Activated CD8-positive, alpha-beta memory T cell treated with anti-CD3 and anti-CD28 coated beads for 24 hours (primary cell): ENCODE data around the gene FSIP1.

Experiments
- DNase-seq: peaks from one replicate; pipeline ENCODE4 v3.0.0-alpha.2; 2020

The FSIP1 gene

GRCh38 chr15:39613271-39613670 is 169.4 kb downstream of the FSIP1 start:
- no peak for DNase-seq

- DNase-seq, result no peak
Observed at GRCh38 chr15:39610665-39611064, 172.0 kb downstream of the FSIP1 start.

DNA sequence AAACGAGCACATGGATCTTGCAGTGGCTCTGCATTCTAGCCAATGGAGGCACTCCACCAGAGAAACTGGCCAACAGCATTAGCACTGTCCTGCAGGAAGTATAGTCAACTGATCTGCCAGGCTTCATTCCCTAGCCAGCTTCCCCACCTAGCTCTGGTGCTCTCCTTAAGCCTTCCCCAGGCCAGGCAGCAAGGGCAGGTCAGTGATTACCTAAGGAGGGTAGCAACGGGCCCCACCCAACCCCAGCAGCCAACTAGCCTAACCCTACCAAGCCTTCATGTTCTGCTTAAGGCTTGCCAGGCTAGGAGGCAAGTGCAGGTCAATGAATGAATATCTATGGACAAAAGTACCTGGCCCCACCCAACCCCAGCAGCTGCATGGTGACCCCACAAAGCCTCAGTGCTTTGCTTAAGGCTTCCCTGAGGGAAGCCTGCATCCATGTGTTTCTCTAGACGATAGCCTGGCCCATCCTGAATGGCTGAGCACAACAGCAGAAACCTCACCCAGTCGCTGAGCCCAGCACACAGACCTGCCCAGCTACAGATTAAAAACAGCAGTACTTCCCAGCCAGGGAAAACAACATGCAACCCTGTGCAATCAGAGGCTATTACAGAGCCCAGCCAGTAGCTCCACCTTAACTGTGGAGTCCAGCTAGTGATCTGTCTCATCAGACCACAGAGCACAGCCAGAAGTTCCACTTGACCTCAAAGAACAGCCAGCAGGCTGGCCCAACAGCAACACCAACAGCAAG is 173.3 kb downstream of the FSIP1 start:
- DNase-seq, result no peak

- no peak for DNase-seq
Observed at GRCh38 chr15:39608185-39609139, 174.2 kb downstream of the FSIP1 start.

GRCh38 chr15:39605146-39605545 is 177.5 kb downstream of the FSIP1 start:
- DNase-seq, result no peak

DNA sequence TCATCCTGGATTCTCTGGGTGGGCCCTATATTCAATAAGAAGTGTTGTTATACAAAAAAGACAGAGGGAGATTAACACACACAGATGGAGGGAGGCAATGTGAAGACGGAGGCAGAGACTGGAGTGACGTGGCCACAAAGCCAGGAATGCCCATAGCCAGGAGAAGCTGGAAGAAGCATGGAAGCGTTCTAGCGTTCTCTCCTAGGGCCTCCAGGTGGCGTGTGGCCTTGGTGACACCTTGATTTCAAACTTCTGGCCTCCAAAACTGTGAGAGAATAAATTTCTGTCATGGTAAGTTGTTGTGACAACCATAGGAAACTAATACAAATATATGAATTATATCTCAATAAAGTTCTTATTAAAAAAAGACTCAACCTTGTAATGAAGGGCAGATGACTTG is 180.5 kb downstream of the FSIP1 start:
- no peak for DNase-seq

DNA sequence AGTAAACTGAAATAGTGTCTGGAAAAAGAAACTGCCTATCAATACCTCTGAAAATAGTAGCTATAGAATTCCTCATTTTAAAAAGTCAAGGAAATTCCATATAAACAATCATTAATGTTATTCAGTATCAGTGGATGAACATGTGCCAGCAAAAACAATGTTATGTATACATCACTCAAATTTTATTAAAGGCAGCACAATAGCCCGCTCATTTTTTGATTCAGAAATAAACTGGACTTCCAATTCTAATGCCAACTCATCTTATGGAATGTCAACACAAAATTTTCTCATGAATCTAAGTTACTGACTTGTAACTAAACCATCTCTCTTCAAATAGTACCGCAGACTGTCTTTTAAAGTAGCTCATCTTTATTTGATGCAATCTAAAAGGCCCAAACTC is 182.8 kb downstream of the FSIP1 start:
- no peak for DNase-seq

GRCh38 chr15:39598958-39599845 is 183.4 kb downstream of the FSIP1 start:
- no peak for DNase-seq

DNA sequence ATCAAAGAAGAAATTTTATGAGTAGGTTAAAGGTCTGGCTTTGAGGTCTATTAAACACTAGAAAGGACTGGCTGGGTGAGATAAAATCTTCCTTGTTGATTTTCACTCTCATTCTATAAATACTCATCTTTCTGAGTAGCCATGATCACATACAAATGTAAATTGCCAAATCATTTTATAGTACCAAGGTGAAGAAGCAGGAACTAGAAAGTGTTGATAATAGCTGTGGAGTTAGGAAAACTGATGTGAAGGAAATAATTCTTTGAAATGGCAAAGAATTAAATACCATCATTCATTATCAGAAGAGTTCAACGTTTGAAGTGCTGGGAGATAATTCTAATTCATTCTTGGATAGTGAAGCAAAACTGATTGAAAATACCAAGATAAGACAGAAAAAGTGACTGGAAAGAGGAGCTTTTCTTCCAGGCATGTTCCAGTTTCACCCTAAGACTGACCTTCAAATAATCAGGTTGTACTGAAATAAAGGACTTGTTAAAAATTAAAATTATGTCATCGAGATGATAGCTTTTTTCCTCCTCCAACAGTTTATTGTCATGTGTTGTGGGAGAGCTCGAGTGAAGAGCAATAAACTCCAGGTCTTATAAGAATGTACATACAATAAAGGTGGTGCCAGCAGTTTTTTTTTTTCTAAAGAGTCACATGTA is 184.3 kb downstream of the FSIP1 start:
- no peak for DNase-seq

DNA sequence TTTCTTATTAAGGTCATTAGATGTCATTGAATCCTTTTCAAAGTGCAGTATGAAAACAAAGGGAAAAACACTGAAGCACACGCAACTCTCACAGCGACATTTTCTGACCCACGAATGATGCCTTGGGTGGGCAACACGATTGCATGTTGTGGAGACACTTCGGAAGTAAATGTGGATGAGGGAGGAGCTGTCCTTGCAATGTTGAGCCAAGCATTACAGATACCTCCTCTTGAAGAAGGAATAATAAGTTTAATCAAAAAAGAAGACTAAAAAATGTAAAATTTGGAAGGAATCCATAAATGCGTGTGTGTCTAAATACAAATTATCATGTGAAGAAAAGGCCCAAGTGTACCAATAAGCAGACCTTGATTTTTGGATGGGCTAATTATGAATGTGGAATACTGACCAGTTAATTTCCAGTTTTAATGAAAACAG is 184.9 kb downstream of the FSIP1 start:
- no peak for DNase-seq

DNA sequence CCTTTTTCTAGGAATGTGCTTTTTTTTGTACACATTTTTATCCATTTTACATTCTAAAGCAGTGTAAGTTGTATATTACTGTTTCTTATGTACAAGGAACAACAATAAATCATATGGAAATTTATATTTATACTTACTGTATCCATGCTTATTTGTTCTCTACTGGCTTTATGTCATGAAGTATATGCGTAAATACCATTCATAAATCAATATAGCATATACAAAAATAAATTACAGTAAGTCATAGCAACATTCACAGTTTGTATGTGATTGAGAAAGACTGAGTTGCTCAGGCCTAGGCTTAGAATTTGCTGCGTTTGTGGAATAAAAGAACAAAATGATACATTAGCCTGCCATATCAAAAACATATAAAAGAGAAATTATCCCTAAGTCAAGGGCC is 185.3 kb downstream of the FSIP1 start:
- no peak for DNase-seq

DNA sequence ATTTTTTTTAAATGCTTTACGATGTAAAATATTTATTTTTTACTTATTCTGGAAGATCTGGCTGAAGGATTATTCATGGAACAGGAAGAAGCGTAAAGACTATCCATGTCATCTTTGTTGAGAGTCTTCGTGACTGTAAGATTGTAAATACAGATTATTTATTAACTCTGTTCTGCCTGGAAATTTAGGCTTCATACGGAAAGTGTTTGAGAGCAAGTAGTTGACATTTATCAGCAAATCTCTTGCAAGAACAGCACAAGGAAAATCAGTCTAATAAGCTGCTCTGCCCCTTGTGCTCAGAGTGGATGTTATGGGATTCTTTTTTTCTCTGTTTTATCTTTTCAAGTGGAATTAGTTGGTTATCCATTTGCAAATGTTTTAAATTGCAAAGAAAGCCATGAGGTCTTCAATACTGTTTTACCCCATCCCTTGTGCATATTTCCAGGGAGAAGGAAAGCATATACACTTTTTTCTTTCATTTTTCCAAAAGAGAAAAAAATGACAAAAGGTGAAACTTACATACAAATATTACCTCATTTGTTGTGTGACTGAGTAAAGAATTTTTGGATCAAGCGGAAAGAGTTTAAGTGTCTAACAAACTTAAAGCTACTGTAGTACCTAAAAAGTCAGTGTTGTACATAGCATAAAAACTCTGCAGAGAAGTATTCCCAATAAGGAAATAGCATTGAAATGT is 186.1 kb downstream of the FSIP1 start:
- DNase-seq, result no peak

DNA sequence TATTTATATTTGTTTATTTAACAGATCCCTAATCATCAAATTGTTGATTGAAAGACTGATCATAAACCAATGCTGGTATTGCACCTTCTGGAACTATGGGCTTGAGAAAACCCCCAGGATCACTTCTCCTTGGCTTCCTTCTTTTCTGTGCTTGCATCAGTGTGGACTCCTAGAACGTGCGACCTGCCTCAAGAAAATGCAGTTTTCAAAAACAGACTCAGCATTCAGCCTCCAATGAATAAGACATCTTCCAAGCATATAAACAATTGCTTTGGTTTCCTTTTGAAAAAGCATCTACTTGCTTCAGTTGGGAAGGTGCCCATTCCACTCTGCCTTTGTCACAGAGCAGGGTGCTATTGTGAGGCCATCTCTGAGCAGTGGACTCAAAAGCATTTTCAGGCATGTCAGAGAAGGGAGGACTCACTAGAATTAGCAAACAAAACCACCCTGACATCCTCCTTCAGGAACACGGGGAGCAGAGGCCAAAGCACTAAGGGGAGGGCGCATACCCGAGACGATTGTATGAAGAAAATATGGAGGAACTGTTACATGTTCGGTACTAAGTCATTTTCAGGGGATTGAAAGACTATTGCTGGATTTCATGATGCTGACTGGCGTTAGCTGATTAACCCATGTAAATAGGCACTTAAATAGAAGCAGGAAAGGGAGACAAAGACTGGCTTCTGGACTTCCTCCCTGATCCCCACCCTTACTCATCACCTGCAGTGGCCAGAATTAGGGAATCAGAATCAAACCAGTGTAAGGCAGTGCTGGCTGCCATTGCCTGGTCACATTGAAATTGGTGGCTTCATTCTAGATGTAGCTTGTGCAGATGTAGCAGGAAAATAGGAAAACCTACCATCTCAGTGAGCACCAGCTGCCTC is 187.1 kb downstream of the FSIP1 start:
- no peak for DNase-seq

- DNase-seq, result no peak
Observed at GRCh38 chr15:39594446-39595337, 187.9 kb downstream of the FSIP1 start.

- DNase-seq, result no peak
Observed at GRCh38 chr15:39593656-39594445, 188.8 kb downstream of the FSIP1 start.

GRCh38 chr15:39593071-39593655 is 189.5 kb downstream of the FSIP1 start:
- DNase-seq, result no peak

GRCh38 chr15:39592500-39592899 is 190.1 kb downstream of the FSIP1 start:
- no peak for DNase-seq

GRCh38 chr15:39591896-39592315 is 190.7 kb downstream of the FSIP1 start:
- DNase-seq, result no peak
